ENCODE data around the gene TBC1D14. TPM values are rescaled to one million over a fixed set of nuclear protein-coding genes. Genes with fewer than 3 reads are reported as not detected.

The TBC1D14 gene
- total and polyA plus RNA-seq, 9 of the 15 experiments (the other 6 are each of a cell fraction or from before 2014, with no cell fraction given), result 2.1 to 59.6 (median 44.8) TPM

- peak; percentile 93 for TF ChIP-seq RAD51 (IDR thresholded peaks at IDR 0.05; ENCODE audit: borderline replicate concordance, low read depth)
- 0 out of 2 replicates have a peak, but pooled peaks have one; percentile 21 for TF ChIP-seq NR2C2 (CRISPR knock-in tag; IDR thresholded peaks at IDR 0.05)
- no peak for TF ChIP-seq NR2C2 (tag; IDR thresholded peaks at IDR 0.05)
- peak; percentile 54; the same call in 1 of the 2 replicates for TF ChIP-seq TFAP4 (CRISPR knock-in tag; IDR thresholded peaks at IDR 0.05; ENCODE audit: borderline replicate concordance)
- peak; percentile 98 for TF ChIP-seq USF1 (CRISPR knock-in tag; IDR thresholded peaks at IDR 0.05)
- no peak for TF ChIP-seq FOXP1 (CRISPR knock-in tag; IDR thresholded peaks at IDR 0.05)
- TF ChIP-seq ATF3 (IDR thresholded peaks at IDR 0.05), result no peak
- TF ChIP-seq ATF3 (CRISPR knock-in tag; conservative IDR thresholded peaks at IDR 0.05), result no peak
- no peak for TF ChIP-seq CLOCK (CRISPR knock-in tag; IDR thresholded peaks at IDR 0.05; ENCODE audit: borderline replicate concordance)
- no peak for TF ChIP-seq EHMT2 (IDR thresholded peaks at IDR 0.05)
- no peak for TF ChIP-seq FOSL1 (tag; conservative IDR thresholded peaks at IDR 0.05)
- TF ChIP-seq MECOM (CRISPR knock-in tag; IDR thresholded peaks at IDR 0.05), result no peak
- no peak for TF ChIP-seq ZNF609 (CRISPR knock-in tag; IDR thresholded peaks at IDR 0.05; ENCODE audit: borderline replicate concordance)
- TF ChIP-seq CREB3L1 (IDR thresholded peaks at IDR 0.05; ENCODE audit: borderline replicate concordance, low read depth), result peak; percentile 48; the same call in 1 of the 2 replicates
These were observed 164.1 kb downstream of the TBC1D14 start (continued) for GRCh38 chr4:7073526-7074390.

All from K562 (cell line).